Stimulated activated CD8-positive, alpha-beta memory T cell treated with anti-CD3 and anti-CD28 coated beads, Interleukin-7, amount 100 ng/mL, for 1 hour (primary cell): Measurements from ENCODE around the gene RAD51B.
"Not testable (repeated sequence)": the region's sequence is repeated elsewhere in the genome, so short reads cannot be mapped to it uniquely, and the experiment has no call there.

Source experiments
- DNase-seq, 2 donors: peaks; one replicate each; pipeline ENCODE4 v3.0.0-alpha.2; 2020; ENCODE audit warnings: low read depth in 2 of 2

The RAD51B gene

DNA sequence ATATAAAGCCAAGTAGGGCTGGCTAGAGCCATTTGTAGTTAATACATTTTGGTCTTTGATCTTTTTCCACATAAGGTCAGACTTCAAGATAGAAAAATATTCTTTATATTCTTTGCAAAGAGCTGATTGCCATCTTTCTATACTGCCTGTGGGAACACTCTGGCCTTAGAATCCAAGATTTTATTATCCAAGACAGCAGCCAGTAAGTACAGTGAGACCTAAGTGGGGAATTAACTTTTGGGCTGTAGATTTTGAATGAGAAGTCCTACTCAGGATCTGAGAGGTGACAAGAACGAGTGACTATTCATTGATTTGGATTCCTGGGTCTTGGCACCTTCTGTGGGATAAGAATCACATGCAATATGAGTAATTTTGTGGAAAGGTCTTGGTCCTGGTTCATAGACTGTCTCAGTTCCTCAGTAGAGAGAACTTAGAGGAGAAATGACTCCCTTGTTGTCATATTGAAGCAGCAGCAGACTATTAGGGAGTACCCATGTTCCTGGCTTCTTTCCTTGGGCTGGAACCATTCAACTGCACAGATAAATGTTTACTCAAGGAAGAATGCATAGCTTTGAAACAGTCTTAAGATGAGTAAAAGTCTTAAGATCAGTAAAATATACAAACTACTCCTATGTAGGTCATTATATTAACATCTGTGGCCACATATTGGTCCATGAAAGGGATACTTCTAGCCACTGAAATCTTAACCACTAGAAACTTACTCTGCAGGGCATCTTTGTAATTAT is 353.8 kb downstream of the RAD51B start:
- no peak for DNase-seq

DNA sequence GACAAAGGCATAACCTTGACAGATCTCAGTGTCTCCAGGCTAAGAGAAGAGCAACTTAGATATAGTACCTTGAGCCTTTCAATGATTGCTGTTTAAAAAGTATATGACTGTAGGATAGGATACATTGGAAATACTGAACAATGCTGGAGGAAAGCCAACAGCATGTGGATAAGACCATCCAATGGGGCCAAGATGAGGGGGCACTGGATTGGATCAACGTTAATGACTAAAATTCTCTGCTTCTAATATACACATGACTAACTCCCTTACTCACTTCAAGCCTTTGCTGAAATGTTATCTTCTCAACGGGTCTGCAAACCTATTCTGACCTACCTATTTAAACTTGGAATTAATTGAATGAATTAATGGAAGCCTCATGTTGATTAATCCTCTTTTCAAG is 354.9 kb downstream of the RAD51B start:
- no peak for DNase-seq

DNA sequence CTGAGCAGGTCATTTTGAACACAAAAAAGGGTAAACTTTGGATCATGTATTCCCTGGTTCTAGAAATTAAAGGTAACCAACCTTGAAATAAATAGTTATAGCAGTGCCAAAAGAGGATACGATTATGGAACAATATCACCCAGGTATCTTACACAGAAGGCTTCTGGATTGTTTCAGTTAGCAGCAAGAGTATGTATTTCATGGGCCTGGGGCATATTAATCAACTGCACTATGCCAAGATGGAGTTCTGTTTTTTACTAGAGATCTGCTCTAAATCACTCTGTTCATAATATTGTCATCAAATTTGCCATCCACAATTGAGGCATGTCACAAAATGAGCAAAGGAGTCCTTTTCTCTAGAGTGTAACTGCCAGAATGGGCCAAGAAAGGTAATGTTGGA is 357.1 kb downstream of the RAD51B start:
- no peak for DNase-seq

DNA sequence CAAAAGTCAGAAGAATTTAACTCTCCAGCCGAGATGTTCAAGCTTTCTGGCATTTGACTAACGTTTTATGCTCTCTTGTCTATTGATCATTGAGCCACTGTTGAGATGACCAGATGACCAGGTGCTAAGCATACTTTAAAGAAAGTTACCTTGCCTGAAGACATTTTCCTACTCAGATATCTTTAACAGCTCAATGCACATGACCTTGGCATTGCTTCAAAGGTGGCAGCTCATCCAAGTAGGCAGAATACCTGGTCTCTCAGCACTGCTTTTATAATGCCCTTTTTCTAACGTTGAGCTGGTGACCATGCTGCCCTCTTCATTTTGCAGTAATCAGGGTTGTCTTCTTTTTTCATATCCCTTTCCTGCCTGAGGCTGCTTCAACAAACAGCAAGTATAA is 358.1 kb downstream of the RAD51B start:
- DNase-seq: no peak

DNA sequence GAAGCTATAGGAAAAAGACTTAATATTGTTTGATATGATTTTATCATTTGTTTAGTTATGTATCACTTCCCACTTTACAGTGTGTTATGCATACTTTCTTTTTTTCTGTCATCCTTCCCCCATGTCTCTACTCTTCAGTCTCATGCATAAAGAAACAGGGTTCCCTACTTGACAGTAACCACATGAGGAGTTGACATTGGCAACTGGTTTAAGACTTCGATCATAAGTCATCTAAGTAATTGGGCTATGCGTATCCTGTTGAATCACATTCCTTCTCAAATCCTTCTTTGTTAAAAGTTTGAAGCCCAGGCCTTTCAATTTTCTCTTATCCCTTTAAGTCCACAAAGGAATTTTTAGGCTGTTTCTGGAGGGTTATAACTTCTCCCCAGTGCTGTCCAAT is 358.7 kb downstream of the RAD51B start:
- DNase-seq: no peak

DNA sequence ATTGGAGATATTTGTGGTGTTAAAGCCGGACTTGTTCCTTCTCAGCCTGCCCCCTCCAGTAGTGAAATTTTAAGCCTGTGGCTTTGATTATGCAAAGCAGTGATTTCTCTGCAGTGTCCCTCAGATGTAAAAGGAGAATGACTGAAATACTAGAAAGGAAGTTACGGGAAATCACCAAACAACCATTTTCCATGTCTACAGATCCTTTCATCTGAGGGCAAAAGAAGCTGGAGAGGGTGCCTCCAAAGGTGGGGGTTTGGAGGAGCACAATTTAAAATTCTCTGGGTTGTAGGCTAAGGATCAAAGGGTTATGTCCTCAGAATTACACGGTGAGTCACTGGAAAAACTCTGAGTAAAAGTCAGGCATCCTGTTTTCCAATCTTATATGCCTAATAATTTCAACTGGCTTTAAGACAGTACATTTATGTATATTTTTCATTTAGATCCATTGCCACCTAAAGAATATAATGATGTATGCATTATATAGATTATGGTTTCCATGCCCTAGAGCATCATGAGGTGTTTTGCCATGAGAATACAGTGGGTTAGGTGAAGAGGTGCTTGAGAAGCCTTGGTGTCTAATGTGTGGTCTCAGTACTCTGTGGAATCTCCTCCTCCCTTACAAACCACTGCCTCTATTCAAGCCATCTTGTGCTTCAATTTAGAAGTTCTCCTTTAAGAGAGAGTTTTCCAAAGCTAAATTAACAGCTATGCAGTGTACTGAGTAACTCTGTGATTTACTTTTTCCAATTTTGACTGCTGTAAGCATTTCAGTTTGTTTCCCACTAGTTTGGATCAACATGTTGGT is 362.1 kb downstream of the RAD51B start:
- DNase-seq: no peak

DNA sequence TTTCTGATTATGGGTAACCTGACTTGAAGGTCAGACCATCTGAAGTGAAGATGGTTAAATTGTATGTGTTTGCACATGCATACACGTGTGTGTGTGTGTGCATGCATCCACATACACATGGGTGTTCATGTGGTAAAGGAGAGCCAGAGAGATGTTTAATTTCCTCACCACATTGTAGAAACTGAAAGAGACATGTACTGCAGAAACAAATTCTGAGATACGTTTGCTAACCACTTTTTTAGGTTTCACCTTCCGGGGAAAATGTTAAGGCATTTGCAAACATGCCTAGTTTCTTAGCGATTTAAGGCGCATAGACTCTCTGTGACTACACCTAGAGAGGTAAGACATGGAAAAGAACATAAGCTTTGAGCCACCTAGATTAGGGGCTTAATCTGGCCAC is 362.9 kb downstream of the RAD51B start:
- no peak for DNase-seq

DNA sequence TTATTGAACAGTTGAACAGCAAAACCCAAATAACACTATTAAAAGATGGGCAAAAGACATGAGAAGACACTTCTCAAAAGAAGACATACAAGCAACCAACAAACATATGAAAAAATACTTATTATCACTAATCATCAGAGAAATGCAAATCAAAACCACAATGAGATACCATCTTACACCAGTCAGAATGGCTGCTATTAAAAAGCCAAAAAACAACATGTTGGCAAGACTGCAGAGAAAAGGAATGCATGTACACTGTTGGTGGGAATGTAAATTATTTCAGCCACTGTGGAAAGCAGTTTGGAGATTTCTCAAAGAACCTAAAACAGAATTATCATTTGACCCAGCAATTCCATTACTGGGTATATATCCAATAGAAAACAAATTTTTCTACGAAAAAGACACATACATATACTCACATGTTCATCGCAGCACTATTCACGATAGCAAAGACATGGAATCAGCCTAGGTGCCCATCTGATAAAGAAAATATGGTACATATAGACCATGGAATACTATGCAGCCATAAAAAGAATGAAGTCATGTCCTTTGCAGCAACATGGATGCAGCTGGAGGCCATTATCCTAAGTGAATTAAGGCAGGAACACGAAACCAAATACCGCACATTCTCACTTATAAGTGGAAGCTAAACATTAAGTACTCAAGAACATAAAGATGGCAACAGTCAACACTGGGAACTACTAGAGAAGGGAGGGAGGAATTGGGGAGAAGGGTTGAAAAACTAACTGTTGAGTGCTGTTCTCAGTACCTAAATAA is 367.1 kb downstream of the RAD51B start:
- not testable (repeated sequence) for DNase-seq

DNA sequence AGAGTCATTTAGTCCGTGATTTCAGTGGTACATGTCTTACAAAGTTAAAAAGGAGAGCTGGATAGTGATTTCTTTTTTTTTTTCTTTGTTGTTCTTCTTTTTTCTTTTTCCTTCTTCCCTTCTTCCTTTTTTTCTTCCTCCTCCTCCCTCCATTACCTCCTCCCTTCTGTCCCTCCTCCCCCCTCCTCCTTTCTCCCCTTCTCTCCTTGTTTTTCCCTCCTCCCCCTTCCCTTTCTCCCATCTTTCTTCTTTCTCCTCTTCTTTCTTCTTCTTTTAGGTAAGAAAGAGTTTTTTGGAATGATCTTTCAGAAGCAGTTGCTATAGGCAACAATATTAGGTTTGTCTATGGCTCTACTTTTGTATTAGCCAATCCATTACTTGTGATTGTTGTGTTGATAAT is 368.6 kb downstream of the RAD51B start:
- DNase-seq: no peak

DNA sequence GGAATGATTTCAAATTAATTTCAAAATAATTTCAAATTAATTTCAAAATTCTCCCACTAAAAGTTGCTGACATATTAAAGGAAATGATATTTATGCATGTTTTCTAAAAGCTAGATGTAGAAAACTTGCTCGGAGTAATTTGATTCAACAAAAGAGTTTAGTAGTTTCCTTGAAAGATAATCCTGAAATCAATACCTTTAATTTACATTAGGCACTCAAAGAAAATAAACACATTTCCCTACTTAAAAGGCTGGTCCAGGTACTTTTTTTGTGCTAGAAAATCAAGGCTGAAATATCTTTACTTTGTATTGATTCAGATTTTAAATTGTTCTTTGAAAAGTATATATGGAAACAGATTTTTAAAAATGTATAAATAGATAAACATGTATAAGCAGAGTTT is 370.5 kb downstream of the RAD51B start:
- DNase-seq: no peak

DNA sequence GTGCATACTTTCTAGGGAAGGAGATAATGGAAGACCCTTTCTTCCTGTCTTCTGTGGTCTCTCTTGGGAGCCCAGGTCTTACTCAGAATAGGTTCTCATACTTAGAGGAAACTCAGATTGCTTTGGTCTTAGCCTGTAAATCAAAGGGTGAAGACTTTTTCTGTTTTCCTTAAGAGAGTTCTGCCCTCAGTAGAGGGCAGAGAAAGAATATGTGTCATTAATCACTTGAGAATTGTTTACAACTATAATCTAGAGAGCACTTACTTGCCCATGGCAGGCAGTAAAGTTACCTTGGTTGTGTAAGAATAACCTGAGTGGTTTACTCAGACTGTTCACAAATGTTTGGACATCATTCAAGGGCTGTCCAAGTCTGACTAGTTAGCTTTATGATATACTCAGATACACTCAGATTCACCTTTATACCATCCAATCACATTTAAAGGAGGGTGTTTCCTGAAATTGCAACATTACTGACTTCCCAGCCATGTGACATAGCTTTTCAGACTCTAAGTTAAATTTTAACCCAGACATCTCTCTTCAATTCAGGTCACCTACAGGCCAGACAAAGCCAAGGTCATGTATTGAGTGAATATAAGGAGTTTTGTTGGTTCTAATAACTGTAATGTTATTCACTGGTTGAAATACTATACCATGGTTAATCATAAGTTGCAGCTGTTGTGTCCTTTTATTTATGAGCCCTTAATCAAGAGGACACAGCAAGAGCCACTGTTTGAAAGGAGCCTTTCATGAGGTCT is 372.2 kb downstream of the RAD51B start:
- DNase-seq: no peak

DNA sequence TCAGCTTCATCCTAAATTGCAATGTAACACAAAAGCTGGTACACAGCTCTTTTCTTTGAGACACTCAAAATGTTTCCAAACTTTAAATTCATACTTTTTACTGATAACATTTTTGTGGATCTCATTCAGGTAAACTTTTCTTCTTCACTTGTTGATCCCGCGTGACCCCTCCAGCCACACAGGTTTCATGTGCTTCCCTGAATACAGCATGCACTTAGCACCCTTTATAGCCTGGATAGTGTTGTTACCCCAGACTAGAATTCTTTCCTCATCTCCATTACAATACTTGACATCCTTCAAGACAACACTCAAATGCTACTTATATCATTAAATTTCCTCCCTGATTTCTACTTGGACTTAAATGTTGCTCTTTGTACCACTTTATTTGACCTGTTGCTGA is 373.4 kb downstream of the RAD51B start:
- no peak for DNase-seq

DNA sequence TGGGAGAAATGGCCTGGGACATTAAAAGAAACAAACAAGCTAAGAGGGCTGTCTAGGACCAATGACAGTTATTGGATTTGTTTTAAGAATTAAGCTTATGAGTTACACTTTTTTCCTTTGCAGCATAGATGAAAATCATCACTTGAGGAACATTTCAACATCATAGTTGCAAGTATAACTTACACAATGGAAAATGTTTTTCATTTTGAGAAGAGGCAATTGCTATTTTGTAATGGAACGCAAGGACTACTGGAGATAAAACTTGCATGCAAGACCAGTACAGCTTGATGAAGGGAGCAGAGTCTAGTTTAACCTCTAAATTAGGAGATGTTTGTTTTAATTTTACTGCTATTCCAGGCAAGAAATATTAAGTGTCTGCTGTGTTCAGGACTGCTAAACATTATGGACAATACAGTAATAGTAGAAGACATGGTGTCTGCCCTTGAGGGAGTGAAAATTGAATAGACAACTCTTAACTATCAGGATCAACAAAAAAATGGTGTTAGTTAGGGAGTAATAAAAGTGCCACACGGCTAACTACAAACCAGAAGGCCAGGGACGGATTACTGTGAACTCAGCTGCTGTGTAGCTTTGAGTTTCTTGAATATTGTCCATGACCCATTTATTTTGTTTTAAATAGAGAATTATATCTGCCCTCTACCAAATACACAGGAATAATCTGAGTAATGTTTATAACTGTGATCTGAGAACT is 374.5 kb downstream of the RAD51B start:
- DNase-seq: no peak

DNA sequence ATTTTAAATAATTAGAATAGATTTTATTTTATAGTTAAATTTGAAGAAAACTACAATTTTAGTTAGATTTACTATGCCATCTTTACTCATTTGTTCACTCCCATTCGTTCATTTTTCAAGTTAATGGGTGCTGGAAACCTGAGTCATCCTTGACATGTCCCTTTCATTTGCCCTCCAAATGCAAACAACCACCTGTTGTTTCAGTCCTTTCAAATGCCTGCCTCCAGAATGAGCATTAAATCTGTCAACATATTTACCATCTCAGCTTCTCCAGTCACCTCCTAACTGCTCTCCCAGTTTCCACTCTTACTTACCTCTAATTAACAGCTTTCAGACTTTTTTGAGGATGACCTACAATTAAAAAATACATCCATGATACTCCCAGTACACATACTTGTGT is 375.5 kb downstream of the RAD51B start:
- no peak for DNase-seq

DNA sequence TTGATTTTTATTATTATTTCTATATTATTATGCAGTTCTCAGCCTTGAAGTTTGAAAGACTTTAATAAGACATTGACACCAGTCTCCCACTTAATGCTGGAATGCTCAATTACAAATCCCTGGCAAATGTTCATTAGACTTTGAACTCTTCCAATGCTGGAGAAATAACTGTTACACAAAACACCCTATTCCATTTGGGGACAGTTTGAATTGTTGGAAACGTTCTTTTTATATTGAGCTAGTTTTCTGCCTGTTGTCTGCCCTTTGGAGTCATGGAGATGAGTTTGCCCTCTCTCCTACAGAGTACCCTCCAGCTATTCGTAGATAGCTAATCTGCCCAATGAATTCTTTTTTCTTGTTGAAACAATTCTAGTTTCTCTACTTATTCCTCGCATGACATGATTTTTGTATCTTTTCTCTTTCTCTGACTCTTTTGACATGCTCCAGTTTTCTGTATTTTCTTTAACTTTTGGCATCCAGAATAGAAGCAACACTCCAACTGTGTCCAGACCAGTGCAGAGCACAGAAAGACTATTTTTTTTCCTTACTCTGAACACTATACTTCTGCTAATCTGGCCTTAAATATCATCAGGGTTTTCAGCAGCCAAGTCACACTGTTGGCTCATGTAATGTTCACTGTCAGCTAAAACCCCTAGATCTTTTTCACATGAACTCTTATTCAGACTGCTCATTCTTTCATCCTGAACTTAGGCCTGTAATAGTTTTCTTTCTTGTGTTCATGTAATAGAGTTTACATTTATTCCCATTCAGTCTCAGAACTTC is 379.3 kb downstream of the RAD51B start:
- no peak for DNase-seq

DNA sequence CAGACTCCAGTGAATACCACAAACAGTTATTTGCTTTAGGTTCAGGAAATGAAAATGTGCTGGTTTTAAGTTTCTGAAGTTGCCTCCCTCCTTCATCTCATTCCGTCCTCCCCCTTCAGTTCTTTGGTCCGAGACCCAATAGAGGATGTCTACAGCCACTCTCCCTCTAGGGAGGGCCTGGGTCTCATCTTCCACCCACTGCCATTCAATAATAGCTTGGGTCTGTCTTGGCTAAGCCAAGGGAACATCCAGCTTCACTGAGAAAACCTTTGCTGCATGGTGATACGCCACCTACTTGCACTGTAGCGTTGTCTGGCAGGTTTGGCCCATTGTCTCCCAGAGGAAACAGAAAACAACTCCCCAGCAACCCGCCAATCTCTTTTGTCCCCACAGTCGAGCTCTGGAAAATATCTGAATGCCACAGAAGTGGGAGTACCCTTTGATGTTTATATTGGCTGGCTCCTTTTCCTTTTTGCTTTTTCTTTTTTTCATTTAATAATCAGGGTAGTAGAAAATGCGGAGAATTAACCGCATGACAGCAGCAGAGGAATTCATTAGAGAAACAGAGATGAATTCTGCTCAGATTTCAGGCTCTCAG is 380.1 kb downstream of the RAD51B start:
- no peak for DNase-seq

DNA sequence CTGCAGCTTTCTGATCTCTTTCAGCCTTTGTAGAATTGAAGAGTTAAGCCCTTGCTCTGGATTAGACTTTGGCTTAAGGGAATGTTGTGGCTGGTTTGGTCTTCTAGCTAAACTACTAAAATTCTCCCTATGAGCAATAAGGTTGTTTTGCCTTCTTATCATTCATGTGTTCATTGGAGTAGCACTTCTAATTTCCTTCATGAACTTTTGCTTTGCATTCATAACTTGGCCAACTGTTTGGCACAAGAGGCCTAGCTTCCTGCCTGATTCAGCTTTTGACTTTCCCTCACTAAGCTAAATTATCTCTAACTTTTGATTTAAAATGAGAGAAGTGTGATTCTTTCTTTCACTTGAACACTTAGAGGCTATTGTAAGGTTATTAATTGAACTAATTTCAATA is 384.3 kb downstream of the RAD51B start:
- no peak for DNase-seq

DNA sequence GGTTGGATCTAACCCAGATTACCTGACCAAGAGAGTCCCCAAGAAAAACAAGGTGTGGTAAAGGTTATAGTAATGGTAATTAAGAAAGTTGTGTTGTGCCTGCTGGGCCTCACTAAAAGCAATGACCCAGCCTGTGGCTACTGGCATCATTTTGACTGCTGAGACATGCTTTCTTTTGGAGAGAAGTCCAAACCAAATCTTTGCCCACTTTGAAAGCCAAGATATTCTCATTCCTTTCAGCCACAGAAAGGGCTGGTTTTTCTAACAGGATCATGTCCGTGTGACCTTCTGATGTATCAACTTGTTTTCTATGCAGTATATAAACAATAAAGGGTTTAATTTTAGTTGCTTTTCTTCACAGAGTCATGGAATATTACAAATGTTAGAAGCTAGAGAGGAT is 388.6 kb downstream of the RAD51B start:
- no peak for DNase-seq

DNA sequence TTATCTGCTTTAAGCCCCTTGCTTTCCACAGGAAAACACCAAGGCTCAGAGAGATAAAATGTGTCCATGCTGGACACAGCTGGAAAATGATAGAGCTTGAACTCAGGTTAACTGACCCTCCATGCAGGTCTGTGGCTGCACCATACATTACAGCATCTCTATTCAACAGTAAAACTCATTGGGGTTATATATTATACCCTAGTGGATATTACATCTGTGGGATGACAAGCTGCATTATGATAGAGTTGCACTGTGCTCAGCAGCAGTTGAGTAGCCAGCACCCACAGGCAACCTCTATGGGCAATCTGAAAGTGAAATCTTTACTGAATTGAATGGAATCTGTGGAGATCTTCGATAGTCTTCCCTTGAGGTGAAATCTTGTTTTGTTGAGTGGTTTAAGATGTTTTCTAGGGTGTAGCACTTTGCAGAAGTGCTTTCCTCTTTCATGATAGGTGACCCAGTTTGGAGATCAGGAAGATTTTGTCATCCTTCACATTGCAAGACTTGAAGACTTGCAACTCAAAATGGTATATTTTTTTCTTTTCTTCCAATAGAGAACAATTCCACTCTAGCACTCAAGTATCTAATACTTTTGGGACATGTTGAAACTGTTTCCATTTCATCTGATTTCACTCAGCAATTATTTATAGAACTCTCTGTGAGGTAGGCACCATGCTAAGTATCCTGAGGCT is 389.2 kb downstream of the RAD51B start:
- DNase-seq: no peak
